ENCODE data around the gene CNTN1.

DNA sequence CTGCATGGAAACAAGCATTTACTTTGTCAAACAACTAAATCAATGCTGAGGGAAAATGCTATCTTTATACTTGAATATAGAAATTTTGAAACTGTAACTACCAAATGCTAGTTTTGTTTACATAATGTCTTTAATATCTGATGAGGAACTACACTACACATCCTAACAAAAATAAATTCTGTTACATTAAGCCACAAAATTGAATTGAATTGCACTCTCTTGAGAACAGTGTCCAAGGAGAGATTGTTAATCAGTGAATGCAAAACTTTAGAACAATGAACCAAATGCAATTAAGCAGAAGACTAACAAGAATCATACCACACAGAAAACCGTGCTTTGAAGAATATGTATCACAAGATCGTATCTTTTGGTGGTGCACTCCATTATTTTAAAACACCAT, 141.6 kb downstream of the CNTN1 start:
- TF ChIP-seq MAFG (CRISPR knock-in tag; IDR thresholded peaks at IDR 0.05) (no peak), ZNF605 (CRISPR knock-in tag; IDR thresholded peaks at IDR 0.05) (no peak), ELF4 (CRISPR knock-in tag; IDR thresholded peaks at IDR 0.05; ENCODE audit: borderline replicate concordance) (no peak), NCOA1 (CRISPR knock-in tag; IDR thresholded peaks at IDR 0.05) (no peak)

Measured in HepG2 (cell line).